H1 (cell line): Measurements from ENCODE around the gene VSIG2. TPM values are rescaled to one million over a fixed set of nuclear protein-coding genes. Genes with fewer than 3 reads are reported as not detected.
A peak's percentile ranks its signal among the peaks of the same experiment; 100 is the strongest.

Source experiments
- ATF2 ChIP-seq: IDR thresholded peaks from 2 replicates; pipeline ENCODE4 v1.6.1; 2012; ENCODE audit warnings: low read length, inconsistent platforms
- GABPA ChIP-seq: IDR thresholded peaks from 2 replicates; pipeline ENCODE4 v1.6.1; 2011; ENCODE audit warnings: mild to moderate bottlenecking, low read length, moderate library complexity, borderline replicate concordance; ENCODE audit not compliant: insufficient read depth
- RAD21 ChIP-seq, 2 experiments: IDR thresholded peaks in 1 of 2; conservative IDR thresholded peaks in 1 of 2; 2 replicates each; pipeline ENCODE4 v1.6.1; 2011; ENCODE audit warnings: low read depth in 2 of 2, low read length in 2 of 2, improper control_type of control experiment in 1 of 2, inconsistent platforms in 1 of 2, mild to moderate bottlenecking in 1 of 2, moderate library complexity in 1 of 2
- SP4 ChIP-seq: IDR thresholded peaks from 2 replicates; pipeline ENCODE4 v1.6.1; 2012; ENCODE audit warnings: low read length, inconsistent platforms
- SRF ChIP-seq: IDR thresholded peaks from 2 replicates; pipeline ENCODE4 v1.6.1; 2011; ENCODE audit warnings: mild to moderate bottlenecking, low read depth, low read length, moderate library complexity
- polyA plus RNA-seq, 7 experiments: library from polyadenylated mRNA; depleted of rRNA in 3 of 7; stranded (reverse) in 5 of 7; unstranded in 2 of 7; fragments of >200 nt in 5 of 7; fragments of 200-250 nt in 2 of 7; gene quantifications; 1 replicate in 5 of 7; 2 replicates in 1 of 7; 4 replicates in 1 of 7; pipeline versions ENCODE4 v1.2.1 to v1.2.3, GENCODE V29; 2011 to 2013; ENCODE audit warnings: missing spikeins in 2 of 7, mixed read lengths in 2 of 7
- total RNA-seq: library from RNA; stranded (reverse); fragmentation: NEBNext Ultra II Directional; extraction: Animal tissue kit (Norgen Biotek cat#: 25700); gene quantifications from 2 replicates; pipeline ENCODE4 v1.2.1, GENCODE V29; 2021

VSIG2 gene
- total and polyA plus RNA-seq, 2 of the 8 experiments (the other 6 are each of a cell fraction or from before 2014, with no cell fraction given), result 0.18 TPM; not detected in 1

GRCh38 chr11:124759266-124760204, 7.5 kb upstream of the VSIG2 start (continued):
- no peak for TF ChIP-seq ATF2
- no peak for TF ChIP-seq GABPA
- no peak for TF ChIP-seq SRF
- no peak for TF ChIP-seq SP4
- TF ChIP-seq RAD21 (IDR thresholded peaks at IDR 0.05 in 1 of 2, conservative IDR thresholded peaks at IDR 0.05 in 1 of 2; ENCODE audit: low read depth in 2 of 2, low read length in 2 of 2), result peak in 1 of 2 experiments; percentile 2; a peak in 1 of 4 replicates
